Measurements from ENCODE around the gene ANO7. TPM values are rescaled to one million over a fixed set of nuclear protein-coding genes. Genes with fewer than 3 reads are reported as not detected.

Gene ANO7
- total RNA-seq, 1 experiment from 2014 or later: 0.76 TPM

DNA sequence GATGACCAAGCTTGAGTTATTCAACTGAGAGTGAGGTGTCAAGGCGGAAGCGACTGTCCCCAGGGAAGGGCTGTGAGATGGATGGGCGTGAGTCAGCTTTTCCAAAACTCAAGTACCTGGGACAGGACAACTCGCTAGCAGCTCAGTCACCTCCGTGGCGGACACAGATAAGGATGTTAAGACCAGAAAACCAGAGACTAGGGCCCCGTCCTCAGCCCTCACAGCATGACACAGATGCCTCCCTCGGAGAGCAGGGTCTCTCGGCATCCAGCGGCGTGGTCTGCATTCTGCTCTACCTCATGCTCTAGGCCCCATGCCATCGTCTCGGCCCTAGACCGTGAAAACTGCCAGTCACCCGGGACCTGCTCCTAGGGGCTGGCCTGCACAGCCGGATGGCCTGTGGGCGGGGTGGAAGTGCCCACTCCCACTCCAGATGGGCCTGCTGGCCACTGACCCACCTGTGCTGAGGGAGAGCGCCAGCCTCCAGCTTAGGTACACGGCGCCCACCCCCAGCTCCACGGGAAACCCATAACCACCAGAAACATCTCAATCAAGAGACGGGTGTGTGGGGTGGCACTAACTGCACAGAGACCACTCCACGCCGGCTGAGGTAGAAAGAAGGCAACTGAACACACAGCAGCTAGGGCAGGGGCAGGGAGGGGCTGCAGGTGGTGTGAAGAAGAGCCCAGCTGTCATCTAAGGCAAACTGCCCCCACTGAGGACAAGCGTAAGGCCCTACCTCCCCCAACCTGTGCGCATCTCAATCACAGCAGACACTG is 39.8 kb downstream of the ANO7 start:
- DNase-seq (ENCODE audit: low read depth): no peak

DNA sequence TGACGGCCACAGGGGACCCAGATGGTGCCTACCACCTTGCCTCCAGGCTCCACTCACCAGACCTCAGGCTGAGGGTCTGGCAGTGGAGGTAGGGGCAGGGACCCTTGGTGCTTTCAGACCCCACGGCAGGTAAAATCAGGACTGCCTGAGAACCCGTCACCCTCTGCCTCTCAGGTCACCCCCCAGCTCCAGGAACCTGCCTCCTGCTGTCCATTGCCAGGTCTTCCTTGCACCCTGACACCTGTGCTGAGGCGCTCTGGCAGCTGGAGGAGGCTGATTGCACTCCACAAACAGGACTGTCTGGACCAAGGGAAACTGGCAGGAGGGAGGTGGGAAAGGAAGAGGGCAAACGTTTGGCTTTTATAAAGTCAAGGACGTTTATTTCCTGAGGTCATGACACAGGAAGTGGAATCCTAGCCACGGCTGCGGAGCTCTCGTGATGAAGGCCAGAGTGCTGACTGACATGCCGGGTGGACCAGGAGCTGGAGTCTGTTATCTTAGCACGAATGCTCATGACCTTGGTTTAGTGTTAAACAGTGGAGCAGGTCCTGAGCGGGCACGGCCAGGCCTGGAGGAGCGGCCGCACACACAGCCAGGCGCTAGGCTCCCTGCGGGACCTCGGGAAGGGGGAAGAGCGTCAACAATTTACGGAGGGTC is 40.5 kb downstream of the ANO7 start:
- no peak for DNase-seq (ENCODE audit: low read depth)

DNA sequence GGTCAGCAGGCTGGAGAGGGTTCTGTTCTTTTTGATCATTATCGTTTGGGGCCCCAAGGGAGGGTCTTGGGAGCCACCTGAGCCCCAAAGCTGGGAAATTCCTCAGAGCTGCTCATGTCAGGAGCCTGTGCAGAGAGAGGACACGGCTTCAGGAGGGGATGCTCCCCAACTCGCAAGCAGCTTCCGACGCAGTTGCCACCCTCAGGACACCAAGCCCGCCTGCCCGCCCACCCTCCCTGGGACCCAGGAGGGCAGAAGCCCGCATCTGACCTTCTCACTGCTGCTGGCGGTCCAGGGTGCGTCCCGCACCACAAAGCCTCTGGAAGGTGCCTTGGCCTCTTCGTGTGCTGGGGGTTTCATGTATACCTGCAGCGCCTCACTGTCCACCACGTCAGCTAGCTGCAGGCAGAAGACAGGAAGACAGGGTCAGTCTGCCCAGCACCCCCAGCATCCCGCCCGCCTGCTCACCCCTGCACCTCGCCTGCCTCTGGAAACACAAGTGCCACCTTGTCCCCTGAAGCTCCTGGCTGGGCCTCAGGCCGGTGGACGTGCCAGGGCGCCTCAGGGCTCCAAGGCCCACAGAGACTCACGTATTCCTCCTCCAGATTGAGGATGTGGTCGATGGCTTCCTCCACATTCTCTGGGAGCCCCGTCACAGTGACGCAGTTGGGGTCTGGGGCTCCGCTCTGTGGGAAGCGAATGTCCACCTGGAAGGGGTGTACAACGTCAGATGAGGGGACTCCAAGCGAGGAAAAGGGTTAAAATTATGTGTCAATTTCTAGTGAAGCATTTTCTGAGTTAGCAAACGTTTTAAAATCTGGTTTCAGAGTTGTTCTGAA is 41.3 kb downstream of the ANO7 start:
- no peak for DNase-seq (ENCODE audit: low read depth)

DNA sequence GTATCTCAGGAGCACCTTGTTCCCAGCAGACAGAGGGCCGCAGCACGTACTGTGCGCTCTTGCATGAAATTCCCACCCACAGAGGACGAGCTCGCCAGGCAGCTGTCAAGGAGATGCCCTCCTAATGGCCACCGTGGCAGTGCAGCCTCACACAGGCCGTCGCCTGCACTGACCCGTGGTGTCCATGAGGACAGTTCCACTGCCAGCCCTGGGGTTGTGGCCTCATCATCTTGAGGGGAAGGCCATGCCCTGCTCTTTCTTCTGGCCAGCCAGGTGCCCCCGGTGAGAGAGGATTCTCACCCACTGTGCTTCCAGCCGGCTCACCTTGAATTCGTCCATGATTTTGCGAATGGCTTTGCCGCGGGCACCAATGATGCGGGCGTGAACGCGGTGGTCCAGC is 42.0 kb downstream of the ANO7 start:
- DNase-seq (ENCODE audit: low read depth): no peak

DNA sequence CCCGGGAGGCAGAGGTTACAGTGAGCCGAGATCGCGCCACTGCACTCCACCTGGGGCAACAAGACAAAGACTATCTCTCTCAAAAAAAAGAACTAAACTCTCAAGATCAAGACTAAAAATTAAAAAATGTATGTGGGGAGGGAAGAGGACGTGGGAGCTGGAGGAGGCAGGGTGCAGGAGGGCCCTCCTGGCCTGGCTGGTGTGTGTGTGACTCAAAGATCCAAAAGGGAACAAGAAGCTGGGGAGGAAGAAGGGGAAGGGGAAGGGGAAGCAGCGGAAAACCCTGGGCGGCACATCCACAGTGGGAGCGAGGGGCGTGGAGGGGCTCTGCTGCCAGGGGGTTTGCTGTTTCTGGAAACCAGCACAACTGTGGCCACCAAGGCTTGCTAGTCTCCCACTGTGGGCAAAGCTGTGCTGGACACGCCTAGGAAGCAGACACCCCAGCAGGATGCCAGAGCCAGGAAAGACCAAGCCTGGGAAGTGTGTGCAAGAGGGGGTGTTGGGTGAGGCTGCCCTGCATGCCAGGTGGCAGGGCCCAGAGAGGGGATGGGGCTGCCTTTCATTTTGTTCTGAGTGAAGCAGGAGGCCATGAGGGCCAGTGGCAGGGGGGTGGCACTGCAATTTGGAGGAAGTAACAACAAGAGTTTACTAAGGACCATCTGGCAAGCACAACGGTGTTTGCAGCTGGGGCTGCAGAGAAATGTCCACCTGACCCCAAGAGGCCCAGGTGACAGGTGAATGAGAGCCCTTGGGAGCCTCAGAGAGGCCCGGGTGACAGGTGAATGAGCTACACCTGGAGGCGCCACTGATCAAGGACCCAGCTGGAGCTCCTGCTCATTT is 44.5 kb downstream of the ANO7 start:
- no peak for DNase-seq (ENCODE audit: low read depth)

DNA sequence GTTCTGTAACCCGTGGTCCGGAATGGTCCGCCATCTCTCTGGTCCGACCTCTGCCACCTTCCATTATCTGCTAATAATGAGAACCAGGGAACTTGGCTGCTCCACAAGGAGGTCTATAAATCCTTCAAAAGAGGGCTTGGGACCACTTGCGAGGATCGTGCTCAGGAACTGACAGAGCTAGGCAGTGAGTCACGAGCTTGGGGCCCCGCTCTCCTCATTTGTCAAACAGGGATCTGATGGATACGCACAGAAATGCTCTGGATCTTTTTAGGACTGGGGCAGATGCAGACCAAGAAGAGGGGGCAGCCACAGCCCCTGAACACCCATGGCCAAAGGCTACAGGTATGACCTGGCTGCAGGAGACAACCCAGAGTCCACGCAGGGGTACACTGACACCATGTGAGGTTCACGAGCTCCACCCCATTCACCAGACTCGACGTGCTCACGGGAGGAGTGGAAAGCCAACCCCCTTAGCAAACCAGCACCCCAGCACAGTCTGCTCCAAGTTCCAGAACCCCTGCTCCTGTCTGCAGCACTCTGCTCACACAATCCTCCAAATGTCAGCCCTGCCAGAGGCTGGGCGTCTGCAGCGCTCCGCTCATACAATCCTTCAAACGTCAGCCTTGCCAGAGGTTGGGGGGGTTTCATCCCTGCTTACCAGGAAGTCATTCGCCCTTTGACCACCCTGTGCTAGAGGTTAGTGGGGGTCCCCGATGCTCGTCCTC is 45.8 kb downstream of the ANO7 start:
- DNase-seq (ENCODE audit: low read depth): no peak

DNA sequence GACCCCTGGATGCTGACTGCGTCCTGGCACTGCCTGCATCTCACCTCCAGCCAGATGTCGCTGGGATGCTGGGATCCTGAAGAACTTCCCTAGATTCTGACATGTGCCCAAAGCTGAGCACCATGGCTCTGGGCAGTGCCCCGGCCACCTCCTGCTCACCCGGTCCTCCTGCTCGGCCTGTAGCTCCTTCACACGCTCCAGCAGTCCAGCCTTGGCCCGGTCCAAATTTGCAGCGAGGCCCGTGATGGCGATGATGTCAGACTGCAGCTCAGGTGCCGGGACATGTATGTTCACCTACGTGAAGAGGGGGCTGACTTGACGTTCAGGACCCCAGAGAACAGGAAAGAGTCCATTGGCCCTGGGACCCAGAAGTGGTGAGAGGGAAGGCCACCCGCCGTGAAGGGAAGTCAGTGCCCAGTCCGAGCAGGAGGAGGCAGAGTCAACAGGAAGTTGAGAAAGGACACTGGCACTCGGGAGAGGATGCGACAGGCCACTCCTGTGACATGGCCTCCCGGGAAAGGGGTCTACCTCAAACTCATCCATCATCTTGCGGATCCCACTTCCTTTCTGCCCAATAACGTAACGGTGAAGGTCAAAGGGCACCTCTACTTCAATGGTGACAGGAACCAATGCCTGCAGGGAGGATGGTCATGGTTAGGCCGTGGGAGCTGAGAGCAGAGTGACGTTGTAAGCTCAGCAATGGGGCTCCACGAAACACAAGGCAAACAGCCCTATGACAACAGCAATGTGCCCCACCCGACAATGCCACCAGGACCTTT is 46.7 kb downstream of the ANO7 start:
- no peak for DNase-seq (ENCODE audit: low read depth)

DNA sequence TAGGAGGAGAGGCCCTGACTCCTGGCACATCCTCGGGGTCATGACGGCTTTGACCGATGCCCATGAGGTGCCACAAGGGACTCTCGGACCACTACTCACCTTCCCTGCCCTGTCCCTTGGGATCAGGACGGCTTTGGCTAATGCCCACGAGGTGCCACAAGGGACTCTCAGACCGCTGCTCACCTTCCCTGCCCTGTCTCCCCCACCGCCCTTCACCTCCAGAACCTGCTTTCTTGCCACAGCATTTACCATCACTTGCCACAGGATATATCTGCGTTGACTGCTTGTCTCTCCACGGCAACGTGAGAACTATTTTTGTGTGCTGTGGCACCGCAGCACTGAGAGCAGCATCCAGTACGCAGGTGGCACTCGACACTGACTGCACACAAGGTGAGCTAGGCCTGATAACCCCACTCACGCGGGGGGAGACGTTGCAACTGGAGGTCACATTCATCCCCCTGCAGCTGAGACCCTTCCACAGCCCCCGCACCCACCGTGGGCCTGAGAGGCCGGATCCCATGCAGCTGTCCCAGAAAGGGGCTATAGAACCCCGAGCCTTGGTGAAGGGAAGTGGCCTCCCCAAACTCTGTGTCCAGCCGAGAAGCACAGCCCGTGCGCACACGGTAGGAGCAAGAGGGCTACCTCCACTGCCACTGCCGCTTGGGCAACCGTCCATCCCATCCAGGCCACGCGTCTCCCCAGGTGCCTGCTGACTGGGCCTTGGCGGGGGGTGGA is 47.5 kb downstream of the ANO7 start:
- DNase-seq (ENCODE audit: low read depth): no peak

DNA sequence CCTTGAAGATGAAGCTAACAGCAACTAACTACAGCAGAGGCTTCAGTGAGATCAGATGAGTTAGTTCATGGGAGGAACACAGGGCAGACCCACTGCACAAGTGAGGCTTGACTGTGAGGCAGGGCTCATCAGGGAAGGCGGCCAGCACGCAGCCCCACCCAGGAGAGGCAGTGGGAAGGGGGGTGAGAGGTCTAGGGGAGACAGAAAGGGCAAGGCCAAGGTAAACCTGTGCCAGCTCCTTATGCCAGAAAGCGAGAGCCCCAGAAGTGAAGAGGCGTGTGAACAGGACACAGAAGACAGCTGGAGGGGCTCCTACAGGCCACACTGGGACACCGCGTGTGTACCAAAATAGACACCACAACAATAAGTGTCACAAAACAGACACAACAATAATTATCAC is 48.6 kb downstream of the ANO7 start:
- DNase-seq (ENCODE audit: low read depth): no peak

DNA sequence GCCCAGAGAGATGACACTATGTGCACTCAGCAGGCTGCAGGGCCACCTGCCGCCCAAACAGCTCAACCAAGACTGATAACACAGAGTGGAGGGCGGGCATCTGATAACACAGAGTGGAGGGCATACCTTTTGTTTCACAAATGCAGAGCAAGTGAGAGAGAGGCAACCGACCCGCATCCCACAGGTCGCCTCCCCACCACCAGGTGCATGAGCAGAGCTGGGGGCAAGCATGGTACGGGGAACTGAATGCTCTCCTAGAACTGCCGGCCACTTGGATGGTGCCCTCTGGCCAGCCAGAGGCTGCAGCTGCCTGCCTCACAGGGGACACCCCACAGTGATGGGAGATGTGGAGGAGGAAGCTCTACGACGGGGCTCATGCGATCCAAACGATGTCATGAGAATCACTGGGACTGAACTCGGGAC is 49.5 kb downstream of the ANO7 start:
- DNase-seq (ENCODE audit: low read depth): no peak

DNA sequence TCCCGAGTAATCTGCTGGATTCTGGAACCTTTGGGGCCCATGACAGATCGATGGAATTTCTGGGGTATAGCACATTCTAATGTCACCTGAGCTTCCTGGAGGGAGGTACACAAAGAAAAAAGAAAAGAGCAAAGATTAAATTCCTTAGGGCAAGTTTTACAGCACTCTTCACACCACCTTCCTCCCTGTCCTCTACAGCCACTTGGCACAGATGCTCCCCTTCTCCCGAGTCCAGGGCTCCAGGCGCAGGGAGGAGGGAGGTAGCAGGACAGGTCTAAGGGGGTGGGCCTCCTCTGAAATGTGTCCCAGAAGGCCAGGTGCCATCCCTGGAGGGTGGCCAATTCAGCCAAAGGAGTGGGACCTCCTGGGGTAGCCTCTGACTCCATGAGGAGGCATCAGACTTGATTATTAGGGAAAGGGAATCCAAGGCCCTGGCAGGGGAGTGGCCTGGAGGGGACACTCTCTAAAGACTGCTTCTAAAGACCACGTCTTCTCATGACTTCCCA is 50.3 kb downstream of the ANO7 start:
- DNase-seq (ENCODE audit: low read depth): no peak

DNA sequence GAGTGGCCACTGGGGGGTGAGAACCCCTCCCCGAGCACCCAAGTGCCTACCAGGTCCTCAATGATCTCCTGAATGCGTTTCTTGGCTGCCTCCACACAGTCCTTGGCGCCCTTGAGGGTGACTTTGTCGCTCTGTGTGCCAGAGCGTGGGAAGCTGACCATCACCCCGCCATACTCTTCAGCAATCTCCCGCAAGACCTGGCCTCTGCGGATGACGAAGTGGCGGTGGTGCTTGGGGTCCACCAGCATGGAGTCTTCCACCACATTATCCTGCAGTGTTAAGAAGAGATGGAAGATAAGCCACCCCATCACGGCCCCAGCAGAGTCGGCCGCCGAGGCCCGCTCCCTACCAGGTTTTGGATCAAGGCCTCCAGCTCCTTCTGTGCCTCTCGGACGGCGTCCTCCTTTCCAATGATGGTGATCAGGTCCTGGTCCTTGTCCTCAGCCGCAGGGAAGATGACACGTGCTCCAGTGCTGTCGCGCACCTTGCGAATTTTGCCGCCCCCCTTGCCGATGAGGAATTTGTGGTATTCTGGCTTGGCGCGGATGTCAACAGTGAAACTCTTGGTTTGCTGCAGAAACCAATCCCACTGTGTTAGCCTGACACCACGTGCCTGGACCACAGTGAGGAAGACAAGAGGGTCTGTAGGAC is 51.2 kb downstream of the ANO7 start:
- DNase-seq (ENCODE audit: low read depth): no peak

DNA sequence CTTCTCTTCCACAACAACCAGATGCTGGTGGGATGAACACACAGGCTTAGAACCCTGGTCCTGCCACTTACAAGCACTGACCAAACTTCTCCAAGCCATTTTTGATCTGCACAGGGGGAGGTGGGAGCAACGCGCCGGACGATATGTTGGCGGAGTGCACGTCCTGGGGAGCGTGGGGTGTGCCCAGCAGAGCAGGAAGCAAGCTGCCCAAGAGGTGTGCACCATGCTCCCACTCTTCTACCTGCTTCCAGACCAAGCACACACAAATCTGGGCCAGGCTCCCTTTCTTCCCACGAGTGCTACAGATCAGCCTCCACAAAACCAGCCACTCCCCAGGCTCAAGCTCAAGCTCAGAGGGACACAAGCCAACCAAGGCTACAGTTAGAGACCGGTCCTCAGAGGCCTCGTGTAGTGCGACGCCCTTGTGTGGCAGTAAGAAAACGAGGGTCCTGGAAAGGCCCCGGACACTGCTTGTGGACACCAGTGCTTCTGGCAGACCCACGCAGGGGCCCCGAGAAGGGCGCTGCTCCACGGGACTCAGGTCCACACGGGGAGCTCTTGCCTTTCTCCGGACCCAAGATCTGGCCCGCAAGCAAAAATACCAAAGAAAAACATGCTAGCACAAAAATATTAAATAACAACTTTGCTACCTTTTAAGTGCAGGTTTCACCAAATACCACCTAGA is 52.0 kb downstream of the ANO7 start:
- DNase-seq (ENCODE audit: low read depth): no peak

DNA sequence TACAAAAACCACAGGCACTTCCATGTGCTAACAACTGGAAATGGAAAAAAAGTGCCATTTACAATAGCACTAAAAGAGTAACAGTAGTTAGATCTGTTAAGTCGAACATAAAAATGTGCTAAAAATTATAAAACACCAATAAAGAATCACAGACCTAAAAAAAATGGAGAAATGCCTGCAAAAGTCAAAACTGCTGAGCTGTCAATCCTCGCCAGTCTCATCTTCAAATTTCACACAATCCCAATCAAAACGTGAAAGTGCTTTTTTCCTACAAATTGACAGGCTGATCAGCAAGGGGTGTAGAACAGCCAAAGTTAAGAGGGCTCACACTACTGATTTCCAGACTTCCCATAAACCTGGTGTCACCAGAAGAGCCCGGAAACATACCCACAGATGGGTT is 53.2 kb downstream of the ANO7 start:
- DNase-seq (ENCODE audit: low read depth): no peak

DNA sequence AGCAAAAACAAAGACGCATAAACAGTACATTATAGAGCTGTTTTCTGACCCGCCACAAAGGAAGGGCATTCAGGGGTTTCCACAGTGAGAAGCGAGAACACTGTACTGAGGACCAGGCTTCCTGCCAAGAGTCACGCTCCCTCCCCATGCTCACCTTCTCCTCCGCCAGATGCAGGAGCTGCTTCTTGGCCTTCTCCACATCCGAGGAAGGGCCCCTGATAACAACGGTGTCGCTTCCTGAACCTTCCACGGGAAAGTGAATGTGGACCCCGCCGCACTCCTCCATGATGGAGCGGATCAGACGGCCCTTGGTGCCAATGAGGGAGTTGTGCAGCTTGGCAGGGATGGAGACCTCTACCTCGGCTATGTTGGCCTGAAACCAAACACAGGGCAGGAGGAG is 53.8 kb downstream of the ANO7 start:
- DNase-seq (ENCODE audit: low read depth): no peak

DNA sequence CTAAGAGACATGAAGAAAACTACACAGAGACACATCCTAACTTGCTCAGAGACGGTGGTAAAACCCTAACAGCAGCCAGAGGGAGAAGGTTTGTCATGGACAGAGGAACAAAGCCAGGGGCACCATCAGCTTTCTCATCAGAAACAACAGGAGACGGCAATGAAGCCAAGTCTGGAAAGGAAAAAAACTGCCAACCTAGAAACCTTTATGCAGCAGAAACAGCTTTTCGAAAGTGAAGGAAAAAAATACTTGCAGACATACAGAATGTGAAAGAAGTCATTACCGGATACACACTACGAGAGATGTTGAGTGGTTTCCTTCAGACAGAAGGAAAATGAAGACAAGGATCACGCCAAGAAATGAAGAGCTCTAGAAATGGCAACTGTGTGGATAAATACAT is 55.9 kb downstream of the ANO7 start:
- no peak for DNase-seq (ENCODE audit: low read depth)

DNA sequence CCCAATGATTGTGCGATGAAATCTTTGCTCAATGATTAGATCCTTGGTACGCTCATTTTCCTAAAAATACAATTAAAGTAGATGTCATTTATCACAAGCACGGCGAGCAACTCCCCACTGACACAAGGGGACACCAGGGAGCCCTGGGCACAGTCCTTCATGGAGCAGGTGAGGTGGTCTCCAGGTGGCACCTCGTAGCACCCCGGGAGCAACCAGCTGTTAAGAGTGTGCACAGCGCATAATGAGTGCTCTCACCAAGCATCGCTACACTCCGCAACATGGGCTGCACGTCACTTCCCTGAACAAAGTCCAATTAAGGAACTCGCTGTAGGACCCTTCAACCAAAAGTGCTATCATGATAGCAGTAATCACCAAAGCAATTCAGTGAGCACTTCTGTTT is 59.8 kb downstream of the ANO7 start:
- no peak for DNase-seq (ENCODE audit: low read depth)

DNA sequence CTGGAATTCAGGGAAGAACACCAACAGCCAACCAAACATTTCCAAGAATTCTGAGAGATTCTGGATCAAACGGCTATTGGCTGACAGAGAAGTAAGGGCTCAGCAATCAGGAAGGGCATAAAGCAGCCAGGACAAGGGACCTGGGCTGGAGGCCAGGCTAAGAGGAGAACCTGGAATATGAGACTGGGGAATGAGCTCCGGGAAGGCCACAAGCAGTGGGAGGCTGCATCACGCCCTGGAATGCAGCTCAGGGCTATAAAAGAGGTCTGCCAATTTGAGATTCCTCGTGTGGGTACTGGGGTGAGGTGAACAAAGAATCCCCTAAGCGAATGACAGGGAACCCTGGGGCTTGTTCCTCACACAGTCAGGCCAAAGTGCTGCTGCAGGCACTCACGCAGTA is 60.4 kb downstream of the ANO7 start:
- no peak for DNase-seq (ENCODE audit: low read depth)
